Fibroblast of pulmonary artery (primary cell): ENCODE measurements around the gene B9D1.
A peak's percentile ranks its signal among the peaks of the same experiment; 100 is the strongest.

Source experiments
- DNase-seq: peaks from one replicate; pipeline ENCODE4 v3.0.0-alpha.2; 2010; ENCODE audit warnings: low read depth
- H3K4me3 ChIP-seq: replicated peaks from 2 replicates; pipeline ENCODE4 v1.5.1; 2011; ENCODE audit warnings: low read depth, mild to moderate bottlenecking, control low read depth, low read length, moderate library complexity
- TF ChIP-seq, protein P1 (sequence below): IDR thresholded peaks from 2 replicates; pipeline ENCODE4 v1.5.1; 2011; ENCODE audit warnings: mild to moderate bottlenecking, control low read depth, low read length, inconsistent platforms; ENCODE audit errors: missing control alignments

Gene B9D1

DNA sequence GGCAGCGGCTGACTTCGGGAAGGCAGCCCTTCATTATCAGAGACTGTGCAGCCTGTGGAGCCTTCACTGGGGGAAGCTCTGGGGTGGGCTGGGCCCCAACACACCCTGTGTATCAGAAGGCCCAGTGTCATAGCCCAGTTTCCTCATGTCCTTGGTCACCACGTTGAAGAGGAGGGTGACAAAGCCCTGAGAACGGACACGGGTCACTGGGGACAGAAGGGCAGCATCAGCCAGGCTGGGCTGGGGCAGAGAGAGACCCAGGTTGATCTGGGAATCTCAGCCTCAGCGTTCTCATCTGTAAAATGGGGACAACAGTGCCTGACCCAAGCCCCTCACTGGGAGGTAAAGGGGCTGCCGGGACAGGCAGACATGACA, 19.3 kb downstream of the B9D1 start:
- TF ChIP-seq, protein P1, sequence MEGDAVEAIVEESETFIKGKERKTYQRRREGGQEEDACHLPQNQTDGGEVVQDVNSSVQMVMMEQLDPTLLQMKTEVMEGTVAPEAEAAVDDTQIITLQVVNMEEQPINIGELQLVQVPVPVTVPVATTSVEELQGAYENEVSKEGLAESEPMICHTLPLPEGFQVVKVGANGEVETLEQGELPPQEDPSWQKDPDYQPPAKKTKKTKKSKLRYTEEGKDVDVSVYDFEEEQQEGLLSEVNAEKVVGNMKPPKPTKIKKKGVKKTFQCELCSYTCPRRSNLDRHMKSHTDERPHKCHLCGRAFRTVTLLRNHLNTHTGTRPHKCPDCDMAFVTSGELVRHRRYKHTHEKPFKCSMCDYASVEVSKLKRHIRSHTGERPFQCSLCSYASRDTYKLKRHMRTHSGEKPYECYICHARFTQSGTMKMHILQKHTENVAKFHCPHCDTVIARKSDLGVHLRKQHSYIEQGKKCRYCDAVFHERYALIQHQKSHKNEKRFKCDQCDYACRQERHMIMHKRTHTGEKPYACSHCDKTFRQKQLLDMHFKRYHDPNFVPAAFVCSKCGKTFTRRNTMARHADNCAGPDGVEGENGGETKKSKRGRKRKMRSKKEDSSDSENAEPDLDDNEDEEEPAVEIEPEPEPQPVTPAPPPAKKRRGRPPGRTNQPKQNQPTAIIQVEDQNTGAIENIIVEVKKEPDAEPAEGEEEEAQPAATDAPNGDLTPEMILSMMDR, result no peak
- no peak for DNase-seq
- no peak overlapping the region for H3K4me3 ChIP-seq

DNA sequence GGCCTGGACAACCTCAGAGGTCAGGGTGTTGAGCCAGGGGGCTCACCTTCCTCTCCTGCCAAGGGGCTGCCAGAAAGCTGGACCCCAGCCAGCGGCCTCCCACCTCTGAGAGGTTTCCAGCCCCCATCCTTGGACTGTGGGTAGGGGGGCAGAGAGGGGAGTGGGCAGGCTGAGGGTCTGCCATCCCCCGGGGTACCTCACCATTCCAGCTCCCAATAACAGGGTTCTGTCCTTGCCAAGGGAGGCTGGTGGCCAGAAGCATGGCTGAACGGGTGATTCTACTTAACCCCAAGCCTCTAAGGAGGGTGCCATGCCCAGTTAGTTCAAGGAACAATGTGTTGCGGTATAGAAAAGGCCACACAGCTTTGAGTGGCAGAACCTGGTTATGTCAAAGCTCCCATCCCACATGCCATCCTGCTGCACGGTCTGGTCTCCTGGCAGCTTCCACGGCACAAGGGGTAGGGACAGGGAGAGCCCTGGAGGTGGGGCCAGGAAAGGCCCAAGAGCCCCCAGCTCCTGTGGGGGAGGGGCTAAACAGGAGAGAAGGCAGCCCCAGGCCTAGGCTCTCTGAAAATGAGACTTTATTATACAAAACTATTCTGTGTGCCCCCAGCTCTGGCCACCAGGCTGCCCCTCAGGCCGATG, 19.8 kb downstream of the B9D1 start:
- no peak for DNase-seq
- no peak overlapping the region for H3K4me3 ChIP-seq
- TF ChIP-seq, protein P1, result no peak

GRCh38 chr17:19341641-19342610, 20.6 kb downstream of the B9D1 start:
- TF ChIP-seq, protein P1, result no peak
- H3K4me3 ChIP-seq, result no peak overlapping the region
- peak; percentile 37 for DNase-seq

DNA sequence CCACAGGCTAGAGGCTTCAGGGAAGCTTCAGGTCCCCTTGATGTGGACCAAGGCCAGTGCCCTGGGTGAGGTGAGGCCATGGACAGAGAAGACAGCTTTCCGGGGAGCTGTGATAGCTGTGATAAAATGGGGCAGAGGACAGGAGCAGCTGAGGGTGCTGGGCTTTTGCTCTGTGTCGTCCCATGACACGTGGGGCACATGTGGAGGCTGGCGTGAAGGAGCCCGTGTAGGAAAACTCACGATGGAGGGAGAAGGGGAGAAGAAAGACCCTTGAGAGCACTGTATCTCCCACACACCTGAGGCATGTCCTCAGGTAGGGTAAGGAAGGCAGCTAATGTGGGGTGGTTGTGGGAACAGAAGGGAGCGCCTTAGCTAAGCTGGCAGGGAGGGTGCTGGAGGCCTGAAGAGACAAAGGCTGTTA, 21.3 kb downstream of the B9D1 start:
- TF ChIP-seq, protein P1, result no peak
- H3K4me3 ChIP-seq, result no peak overlapping the region
- no peak for DNase-seq

GRCh38 chr17:19339341-19339815, 23.1 kb downstream of the B9D1 start:
- DNase-seq, result no peak

DNA sequence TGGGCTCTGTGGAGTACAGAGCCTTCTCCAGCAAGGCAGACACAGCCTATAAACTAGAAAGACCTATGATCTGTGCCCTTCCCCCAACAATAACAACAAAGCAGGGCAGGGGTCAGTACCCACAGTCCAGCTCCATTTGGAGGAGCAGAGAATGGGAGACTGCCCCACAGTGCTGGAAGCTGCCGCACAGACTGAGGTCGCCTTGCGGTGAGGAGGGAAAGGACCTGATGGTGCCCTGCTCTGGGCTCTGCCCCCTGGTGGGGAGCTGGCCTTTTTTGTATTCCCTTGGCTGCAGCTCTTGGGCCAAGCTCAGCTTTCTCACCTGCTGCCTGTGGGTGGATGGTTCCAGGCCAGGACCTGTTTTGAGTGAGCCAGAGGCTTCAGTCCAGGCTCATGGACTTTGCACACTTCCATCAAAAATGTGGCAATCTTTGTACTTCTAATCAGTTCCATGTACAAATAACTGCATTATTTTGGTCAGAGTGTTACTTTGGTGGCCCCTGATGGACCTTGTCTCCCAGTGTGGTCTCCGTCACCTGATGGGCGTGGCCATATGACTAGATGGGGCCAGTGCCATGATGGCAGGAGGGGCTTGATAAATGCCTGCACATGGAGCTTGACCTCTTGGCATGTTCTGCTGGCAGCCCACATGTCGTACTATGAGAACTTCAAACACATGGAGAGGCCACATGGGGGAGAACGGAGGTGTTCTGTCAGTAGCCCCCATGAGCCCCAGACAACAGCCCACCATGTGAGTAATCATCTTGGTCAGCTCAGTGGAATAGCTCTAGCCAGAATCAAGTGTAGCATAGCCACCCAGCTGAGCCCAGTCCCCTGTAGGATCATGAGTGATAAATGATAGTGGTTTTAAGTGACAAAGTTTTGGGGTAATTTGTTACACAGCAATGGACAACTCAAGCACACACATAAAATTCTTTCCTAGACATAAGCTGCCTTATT, 24.2 kb downstream of the B9D1 start:
- TF ChIP-seq, protein P1, result peak; percentile 59
- peak; percentile 59 for DNase-seq
- H3K4me3 ChIP-seq, result no peak overlapping the region

More at GRCh38 chr17:19339341-19339815, 23.1 kb downstream of the B9D1 start:
- TF ChIP-seq, protein P1, result no peak
- H3K4me3 ChIP-seq, result no peak overlapping the region
